ENCODE data around the gene CNN2.
A peak's percentile ranks its signal among the peaks of the same experiment; 100 is the strongest.

CNN2 gene

DNA sequence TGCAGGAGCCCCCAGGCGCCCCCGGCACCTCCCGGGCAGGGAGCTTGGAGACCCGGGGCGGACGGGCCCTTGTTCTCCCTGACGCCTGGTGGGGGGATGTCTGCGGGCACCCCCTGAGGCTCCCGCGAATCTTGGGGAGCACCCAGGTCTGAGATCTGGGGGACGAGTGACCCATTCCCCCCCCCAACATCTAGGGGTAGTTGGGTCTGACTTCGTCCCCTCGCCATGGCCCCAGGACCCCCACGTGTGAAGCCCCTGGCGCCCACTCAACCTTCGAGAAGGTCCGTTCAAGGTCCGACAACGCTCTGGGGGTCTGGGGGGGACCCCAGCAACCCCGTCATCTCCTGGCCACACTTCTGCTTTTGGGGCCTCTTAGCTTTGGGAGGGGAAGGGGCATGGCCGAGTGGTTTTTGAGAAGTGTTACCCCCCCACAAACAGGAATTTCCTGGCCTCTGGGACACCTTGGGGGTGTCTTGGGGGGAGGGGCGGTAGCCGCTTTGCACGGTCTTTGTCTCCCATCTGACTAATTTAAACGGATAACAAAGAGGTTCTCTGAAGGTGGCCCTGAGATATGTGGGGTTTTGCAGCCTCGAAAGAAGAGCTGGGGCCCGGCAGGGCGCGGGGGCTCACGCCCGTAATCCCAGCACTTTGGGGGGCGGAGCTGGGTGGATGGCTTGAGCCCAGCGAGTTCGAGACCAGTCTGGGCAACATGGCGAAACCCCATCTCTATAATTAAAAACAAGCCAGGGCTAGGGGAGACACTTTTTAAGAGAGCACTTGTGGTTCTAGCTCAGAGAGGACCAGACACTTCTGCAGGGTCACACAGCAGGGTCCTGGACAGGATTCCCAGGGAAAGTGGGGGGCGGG is 608 bp downstream of the CNN2 start:
- DNase-seq (ENCODE audit: low read depth, low spot score): no peak

DNA sequence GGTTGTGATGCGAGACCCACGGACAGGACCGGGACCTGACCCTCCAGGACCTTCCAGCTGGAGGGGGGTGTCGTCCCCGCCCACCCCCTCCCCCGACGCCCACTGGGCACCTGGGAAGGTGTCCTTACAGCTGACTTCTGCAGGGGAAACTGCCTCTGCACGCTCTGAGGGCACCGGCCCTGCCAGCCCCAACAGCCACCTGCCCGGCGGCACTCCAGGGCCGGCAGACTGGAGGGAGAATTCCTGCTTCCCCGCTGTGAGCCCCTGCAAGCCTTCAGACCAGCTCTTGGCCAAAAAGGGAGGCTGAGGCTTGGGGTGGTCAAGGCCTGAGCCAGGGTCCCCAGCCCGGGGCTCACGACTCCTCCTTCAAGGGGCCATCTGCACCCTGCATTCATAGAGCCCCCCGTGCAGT is 1.2 kb downstream of the CNN2 start:
- no peak for DNase-seq (ENCODE audit: low read depth, low spot score)

DNA sequence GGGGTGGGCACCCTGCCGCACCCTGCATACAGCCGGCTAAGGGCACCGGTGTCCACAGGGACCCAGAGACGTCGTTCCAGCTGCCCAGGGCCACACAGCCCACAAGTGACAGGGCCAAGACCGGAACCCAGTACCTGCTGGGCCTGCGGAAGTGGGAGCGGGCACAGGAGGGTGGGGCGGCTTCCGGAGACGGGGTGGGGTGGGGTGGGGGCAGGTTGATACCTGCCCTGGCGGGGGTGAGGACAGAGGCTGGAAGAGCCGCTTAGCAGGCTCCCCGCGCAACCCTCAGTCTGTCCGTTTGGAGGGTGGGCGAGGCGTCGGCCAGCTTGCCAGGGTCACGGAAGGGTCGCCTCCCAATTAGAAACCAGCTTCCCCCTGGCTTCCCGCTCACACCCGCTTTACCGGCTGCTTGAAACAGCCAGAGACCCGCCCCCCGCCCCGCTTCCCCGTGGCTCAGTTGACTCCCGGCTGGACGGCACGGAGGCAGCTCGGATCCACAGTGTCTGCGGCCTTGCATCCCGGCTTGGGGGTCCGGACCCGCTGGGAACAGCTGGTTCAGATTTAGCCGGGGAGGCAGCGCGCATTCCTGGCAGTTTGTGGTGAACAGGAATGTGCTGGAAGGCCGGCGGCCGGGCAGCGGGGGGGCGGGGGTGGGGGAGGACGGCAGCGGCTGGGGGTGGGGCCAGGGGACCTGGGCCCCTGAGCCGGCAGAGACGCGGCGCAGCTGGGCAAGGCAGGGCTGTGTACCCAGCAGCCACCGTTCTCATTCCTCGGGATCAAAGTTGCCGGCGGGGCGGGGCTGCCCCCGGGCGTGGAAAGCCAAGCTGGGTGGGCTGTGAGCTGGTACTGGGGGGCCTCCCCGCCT is 1.9 kb downstream of the CNN2 start:
- DNase-seq (ENCODE audit: low read depth, low spot score): no peak

- DNase-seq (ENCODE audit: low read depth, low spot score): no peak
Observed at GRCh38 chr19:1032264-1032867, 6.0 kb downstream of the CNN2 start.

- no peak for DNase-seq (ENCODE audit: low read depth, low spot score)
Observed at GRCh38 chr19:1035998-1036621, 9.7 kb downstream of the CNN2 start.

DNA sequence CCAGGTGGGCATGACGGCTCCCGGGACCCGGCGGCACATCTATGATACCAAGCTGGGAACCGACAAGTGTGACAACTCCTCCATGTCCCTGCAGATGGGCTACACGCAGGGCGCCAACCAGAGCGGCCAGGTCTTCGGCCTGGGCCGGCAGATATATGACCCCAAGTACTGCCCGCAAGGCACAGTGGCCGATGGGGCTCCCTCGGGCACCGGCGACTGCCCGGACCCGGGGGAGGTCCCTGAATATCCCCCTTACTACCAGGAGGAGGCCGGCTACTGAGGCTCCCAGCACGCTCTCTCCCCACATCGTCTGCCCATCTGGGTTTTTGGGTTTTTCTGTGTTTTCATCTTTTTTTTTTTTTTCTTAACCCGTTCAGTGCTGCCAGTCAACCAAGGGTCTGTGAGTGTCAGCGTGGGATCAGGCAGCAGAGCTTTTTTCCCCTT is 11.2 kb downstream of the CNN2 start:
- no peak for DNase-seq (ENCODE audit: low read depth, low spot score)

GRCh38 chr19:1038978-1039645 is 12.7 kb downstream of the CNN2 start:
- no peak for DNase-seq (ENCODE audit: low read depth, low spot score)

DNA sequence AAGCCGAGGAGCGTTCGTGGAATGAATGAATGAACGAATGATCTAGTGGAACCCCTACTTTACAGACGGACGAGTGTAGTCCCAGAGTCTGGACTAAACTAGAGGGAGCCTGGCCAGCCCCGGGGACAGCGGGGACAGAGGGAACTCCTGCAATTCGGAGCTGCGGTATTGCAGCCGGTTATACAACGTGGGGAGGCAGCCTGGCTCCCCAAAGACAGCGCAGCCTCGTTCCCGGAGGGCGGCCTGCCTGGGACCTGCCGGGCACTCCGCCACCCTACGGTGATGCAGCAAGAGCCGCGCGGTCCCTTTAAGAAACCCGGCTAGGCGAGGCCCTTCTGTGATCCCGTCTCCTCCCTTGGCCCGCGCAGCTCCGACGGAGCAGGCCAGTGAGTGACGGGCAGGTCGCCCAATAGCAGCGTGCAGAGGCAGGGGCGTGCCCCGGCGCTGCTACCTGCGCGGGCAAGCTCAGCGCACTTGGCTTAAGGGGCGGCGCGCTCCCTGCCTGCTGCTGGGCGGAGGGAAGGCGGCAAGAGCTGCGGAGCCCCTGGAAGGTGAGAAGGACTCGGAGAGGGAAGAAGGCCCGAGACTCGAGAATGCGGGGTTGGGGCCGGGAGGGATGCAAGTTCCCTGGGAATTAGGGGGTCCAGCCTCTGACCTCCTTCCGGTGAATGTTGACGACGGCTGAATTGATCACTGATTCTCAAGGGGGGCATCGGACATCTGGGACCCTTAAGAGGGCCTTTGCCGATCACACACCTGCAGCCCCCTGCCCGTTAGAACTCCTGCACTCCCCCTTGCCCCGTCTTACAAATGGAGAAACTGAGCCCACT is 13.5 kb downstream of the CNN2 start, which contains the start of gene ABCA7:
Gene ABCA7 (plus strand): TSS at position 462 of the 830 bp plus-strand sequence. CDS start 1,255 bp downstream, outside the sequence.
- peak; percentile 89 for DNase-seq (ENCODE audit: low read depth, low spot score)

GRCh38 chr19:1040476-1041271 is 14.3 kb downstream of the CNN2 start:
- peak; percentile 94 for DNase-seq (ENCODE audit: low read depth, low spot score)

GRCh38 chr19:1041272-1041834 is 14.9 kb downstream of the CNN2 start:
- DNase-seq (ENCODE audit: low read depth, low spot score): no peak

GRCh38 chr19:1041835-1042685 is 15.7 kb downstream of the CNN2 start:
- no peak for DNase-seq (ENCODE audit: low read depth, low spot score)

GRCh38 chr19:1042689-1043511 is 16.5 kb downstream of the CNN2 start:
- DNase-seq (ENCODE audit: low read depth, low spot score): no peak

DNA sequence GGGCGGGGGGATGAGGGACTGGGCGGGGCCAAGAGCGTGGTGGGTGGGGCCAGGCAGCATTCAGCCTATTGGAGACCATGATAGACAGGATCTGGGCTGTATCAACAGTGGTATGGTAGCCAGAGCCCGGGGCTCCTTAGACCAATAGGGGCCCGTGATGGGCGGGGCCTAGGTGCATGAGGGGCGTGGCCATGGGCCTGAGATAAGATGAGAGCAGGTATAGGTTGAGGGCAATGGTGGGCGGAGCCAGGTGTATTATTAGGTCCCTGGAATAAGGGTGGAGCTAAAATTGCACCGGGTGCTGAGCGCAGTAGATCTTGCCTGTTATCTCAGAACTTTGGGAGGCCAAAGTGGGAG is 18.8 kb downstream of the CNN2 start:
- DNase-seq (ENCODE audit: low read depth, low spot score): no peak

- DNase-seq (ENCODE audit: low read depth, low spot score): no peak
Observed at GRCh38 chr19:1046117-1046626, 19.8 kb downstream of the CNN2 start.

- DNase-seq (ENCODE audit: low read depth, low spot score): no peak
Observed at GRCh38 chr19:1046836-1047695, 20.7 kb downstream of the CNN2 start.

- DNase-seq (ENCODE audit: low read depth, low spot score): no peak
Observed at GRCh38 chr19:1047696-1048147, 21.3 kb downstream of the CNN2 start.
